GM18519 (cell line): ENCODE data around the gene AFAP1L1.

Experiments
- ATAC-seq: cut with Tn5 transposase; IDR thresholded peaks from one replicate; pipeline ENCODE4 v1.9.1; 2021; ENCODE audit warnings: mild to moderate bottlenecking, moderate library complexity; ENCODE audit not compliant: unreplicated experiment, low FRiP score

The AFAP1L1 gene

DNA sequence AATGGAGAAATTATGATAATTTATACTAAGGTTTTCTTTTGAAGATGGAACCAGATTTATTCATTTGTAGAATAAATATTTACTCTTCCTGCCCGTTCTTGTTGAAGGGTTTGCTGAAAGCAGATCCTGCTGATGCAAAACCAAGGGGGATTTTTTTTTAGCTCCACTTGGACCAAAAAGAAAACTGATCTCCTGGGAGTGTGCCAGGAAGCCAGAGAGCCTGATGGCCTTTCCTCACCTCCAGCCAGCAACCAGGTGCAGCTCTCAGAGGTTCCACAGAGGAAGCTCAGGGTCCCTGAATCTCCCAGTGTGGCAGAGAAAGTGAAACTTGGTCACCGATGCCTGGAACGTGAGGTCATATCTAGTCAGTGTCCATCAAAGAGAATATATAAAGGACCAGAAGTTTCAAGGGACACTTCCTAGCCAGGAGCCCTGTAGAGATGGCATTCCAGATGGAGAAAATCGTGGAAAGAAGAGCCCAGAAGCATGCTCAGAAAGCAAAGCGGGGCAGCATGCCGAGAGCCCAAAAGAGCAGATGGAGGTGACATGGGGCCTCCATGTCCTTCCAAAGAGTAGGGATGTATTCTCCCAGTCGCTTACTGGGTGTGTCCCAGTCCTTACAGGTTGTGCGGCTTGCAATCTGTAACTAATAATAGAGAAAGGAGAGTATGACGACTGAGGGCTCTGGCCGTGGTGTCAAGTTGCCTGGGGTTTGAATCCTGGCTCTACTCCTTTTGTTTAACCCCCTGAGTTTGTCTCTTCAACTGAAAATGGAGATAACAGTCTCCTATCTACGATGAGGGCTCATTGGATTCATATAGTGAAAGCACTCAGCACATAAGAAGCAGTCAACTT lies 12.2 kb downstream of the AFAP1L1 start:
- ATAC-seq: no peak

GRCh38 chr5:149284501-149284900 lies 12.8 kb downstream of the AFAP1L1 start:
- ATAC-seq: no peak

- ATAC-seq: no peak
Measured at GRCh38 chr5:149285153-149285552, 13.5 kb downstream of the AFAP1L1 start.

DNA sequence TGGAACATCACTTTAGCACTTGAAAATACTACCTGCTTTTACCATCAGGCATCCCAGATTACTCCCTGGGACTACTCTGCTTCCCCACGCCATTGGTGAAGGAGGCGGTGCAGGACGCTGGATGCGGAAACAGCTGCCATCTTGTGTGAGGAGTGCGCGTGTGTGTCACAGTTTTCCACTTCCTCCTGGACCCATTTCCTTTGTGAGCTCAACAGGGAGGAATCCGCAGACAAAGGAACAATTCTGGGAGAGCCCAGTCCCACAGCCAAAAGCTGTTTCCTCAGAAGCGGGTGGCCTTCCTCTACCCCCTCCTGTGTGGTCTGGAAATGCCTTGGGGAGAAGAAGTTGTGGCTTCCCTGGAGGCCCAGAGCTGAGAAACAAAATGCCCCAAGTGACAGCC lies 16.8 kb downstream of the AFAP1L1 start:
- no peak for ATAC-seq

DNA sequence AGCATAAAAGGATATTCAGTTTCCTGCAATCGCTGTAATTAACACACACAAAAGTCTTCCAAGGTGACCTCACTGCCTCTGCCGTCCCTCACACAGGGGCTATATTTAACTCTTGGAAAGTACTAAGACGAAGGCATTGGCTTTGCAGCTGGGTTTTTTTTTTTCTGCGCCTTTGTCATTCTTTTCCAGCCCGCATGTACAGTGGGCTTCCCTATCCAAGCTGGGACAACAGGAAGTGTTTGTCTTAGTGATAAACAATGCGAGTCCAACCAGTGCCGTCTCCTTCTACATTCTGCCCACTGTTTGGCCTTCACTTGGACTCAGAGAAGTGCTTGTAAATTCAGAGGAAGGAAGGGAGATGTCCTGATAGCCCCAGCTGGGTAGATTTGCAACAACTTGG lies 17.6 kb downstream of the AFAP1L1 start:
- no peak for ATAC-seq

GRCh38 chr5:149294872-149295829 lies 23.5 kb downstream of the AFAP1L1 start:
- no peak for ATAC-seq

- no peak for ATAC-seq
Measured at GRCh38 chr5:149297340-149298025, 25.8 kb downstream of the AFAP1L1 start.

GRCh38 chr5:149298163-149298562 lies 26.5 kb downstream of the AFAP1L1 start:
- no peak for ATAC-seq

DNA sequence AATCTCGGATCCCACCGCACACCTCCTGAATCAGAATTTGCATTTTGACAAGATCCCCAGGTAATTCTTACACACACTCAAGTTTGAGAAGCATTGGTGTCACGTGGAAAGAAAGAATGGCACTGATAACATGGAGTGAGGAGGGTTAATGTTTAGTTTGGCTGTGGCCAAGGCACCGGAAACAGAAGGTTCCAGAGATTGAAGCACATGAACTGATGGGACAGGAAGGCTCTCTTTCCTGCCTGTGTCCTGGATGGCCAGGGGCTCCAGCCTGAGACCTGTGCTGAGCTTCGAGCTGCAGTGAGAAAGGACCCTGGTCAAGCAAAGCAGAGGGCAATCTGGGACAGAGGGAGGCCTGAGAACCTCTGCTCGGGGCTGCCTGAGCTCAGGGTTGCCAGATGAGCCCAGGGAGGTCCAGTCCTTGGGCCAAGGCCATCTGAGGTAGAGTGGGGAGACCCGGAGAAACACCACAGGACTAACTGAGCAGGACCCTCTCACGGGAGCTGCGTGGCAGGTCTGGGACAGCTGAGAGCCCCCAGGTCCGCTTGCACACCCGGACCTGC lies 27.3 kb downstream of the AFAP1L1 start:
- no peak for ATAC-seq

DNA sequence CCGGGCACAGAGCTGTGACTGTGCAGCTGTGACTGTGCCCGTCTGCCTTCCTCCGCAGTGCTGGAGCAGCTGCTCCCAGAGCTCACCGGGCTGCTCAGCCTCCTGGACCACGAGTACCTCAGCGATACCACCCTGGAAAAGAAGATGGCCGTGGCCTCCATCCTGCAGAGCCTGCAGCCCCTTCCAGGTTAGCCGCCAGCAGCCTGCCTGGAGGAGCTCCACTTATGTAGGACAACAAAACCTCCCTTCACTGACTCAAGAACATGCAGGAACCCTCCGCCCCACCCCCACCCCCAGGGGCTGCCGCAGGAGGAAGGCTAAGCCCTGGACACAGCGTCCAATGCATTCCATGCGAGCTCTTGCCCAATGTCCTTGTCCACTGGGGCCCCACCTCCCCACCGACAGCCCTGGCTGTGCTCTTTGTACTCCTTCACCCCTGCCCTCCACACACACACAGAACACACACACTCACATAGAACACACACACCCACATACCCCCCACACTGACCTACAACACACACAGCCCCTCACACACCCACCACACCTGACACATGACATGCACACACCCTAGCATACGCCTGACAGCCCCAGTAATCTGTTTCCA lies 27.9 kb downstream of the AFAP1L1 start:
- ATAC-seq: no peak

DNA sequence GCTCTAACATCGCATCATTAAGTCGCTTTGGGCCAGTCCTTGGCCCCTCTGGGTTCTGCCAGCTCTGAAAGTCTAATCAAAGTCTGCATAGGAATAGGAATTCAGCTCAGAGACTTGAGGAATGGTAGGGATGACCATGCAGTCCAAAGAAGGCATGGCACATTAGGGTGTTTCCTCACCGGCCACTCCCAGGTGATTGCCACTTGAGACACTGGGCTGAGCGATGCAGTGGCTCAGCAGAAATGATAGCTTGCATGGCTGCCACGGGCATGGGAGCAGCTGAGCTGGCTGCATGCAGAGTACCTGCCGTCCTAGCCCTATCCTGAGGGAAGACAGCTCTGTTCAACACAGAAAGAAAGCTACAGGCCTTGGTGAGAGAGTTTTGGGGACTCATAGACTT lies 28.8 kb downstream of the AFAP1L1 start:
- ATAC-seq: no peak

- no peak for ATAC-seq
Measured at GRCh38 chr5:149301049-149301743, 29.5 kb downstream of the AFAP1L1 start.

- ATAC-seq: no peak
Measured at GRCh38 chr5:149301744-149302380, 30.2 kb downstream of the AFAP1L1 start.

DNA sequence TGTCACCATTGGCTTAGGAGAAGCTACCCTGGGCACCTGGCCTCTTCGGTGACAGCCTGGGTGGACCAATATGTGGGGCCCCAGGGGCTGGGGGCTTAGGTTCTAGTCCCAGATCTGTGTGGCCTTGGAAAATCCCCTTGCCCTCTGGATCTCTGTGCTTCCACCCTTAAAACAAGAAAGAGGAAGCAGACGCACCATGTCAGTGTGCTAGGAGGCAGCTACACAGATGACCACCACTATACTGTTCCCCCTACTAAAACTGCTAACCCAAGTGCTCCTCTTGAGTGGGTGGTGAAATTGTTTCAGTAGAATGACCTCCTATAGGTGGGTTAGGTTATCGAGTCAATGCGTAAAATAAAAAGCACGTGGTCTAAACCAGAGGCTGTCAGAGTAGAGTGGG lies 31.0 kb downstream of the AFAP1L1 start:
- no peak for ATAC-seq

DNA sequence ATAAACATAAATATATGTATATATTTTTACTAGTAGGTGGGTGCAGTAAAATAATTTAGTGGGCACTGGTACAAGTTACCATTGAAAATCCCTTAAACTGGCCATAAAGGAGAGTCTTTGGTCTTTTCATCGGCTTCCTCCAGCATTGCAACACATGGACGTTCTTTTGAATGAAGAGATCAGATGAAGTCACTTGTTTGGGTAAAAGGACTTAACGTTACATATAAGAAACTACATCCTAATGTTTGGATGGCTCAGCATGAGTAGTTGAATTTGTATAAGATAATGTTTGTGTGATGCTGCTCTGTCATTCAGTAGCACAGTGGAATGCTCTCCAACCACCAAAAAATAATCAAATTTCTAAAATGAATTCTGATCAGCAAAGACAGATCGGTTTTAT lies 31.6 kb downstream of the AFAP1L1 start:
- no peak for ATAC-seq

GRCh38 chr5:149304195-149305078 lies 32.8 kb downstream of the AFAP1L1 start:
- no peak for ATAC-seq

DNA sequence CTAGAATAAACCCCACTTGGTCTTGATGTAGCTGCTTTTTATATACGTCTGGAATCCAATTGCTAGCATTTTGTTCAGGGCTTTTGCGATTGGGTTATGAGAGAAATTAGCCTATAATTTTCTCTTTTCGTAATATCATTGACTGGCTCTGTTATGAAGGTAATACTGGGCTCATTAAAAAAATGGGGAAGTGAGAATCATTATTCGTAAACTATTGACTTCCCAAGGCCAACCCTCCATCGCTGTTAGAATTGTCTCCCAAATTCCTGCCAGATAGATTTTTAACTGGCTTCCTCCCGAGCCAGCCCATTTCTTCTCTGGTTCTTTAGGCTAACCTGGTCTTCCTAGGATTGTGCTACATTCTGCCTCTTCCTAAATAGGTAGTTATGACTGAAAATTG lies 37.7 kb downstream of the AFAP1L1 start:
- ATAC-seq: no peak

- ATAC-seq: no peak
Measured at GRCh38 chr5:149310488-149310887, 38.8 kb downstream of the AFAP1L1 start.
